Right hindlimb (tissue), 1 donor: ENCODE measurements around the gene LIPC.

Experiments
- DNase-seq: peaks from one replicate; pipeline ENCODE4 v3.0.0-alpha.2; 2018

The LIPC gene

DNA sequence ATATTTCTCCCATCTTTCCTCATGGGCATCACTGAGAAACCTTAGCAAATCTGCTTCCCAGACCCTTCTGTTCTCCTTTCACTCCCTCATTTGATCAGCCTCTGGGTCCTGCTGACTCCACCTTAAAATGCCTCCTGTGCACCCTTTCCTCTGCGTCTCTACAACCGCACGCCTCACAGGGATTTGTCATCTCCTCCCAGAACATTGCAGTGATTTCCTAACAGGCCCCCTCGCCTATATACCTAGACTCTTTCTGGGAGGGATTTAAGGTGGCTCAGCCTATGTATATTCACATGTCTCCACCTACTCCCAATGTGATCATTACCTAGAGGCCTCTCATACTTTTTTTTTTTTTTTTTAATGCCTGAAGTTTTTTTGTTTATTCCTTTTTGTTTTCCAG lies 69.2 kb downstream of the LIPC start:
- no peak for DNase-seq

DNA sequence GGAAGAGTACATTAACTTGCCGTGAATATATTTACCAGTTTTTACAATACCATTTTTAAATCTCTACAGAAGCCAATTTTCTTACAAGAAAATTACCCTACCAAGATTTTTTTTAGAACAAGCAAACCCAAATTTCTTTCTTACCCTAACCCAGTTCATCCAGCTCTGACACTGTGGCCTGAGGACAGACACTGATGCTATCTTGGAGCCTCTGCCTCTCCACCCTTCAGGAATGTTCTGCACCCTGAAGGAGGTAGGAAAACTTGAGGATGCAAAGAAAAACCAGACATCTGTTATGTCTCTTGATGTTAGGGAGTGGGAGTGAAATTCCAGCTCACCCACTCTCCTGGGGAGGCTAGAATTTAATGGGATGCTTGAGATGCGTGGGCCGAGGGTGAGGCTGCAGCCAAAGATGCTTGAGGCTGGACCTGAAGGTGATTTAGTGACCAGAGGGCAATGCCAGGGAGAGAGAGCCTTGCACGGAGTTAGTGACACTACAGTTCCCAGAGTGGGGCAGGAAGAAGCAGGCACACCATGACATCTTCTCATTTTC lies 69.9 kb downstream of the LIPC start:
- DNase-seq, result no peak

DNA sequence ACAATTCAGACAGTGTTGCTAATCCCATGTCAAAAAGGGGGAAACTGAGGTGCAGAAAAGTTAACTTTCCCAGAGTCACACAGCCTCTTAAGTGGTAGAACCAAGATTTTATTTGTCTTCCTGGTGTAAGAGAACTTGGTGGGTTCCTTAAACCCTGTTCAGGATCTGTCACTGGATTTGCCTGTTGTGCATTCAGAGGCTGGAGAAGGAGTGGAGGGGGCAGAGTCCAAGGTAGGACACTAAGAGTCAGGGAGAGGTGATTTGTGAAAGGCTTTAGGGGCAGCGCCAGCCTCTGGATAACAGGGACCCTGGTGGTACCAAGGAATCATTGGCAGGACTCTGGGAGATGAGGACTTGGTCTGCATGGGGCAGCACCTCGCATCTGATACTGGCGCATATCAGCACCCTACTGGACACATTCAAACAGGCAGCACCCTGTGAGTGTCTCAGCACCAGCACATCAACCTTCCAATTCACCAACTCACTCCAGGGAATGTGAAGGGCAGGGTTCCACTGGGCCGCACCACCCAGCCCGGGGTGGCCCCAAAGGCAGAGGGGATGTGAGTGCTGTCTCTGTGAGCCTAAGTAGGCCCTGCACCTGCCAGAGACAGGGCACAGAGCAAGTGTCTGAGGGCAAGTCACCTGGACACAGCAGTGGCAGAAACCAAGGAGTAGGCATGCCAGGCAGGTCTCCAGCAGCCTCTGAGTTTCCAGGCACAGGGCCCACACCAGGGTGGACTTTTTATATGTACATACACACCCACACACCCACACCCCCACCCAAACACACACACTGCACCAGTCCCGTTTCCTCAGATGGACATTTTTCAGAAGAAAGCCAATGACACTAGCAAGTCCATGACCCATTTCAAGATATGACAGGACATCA lies 71.6 kb downstream of the LIPC start:
- DNase-seq, result no peak

GRCh38 chr15:58504674-58505234 lies 73.0 kb downstream of the LIPC start:
- no peak for DNase-seq

DNA sequence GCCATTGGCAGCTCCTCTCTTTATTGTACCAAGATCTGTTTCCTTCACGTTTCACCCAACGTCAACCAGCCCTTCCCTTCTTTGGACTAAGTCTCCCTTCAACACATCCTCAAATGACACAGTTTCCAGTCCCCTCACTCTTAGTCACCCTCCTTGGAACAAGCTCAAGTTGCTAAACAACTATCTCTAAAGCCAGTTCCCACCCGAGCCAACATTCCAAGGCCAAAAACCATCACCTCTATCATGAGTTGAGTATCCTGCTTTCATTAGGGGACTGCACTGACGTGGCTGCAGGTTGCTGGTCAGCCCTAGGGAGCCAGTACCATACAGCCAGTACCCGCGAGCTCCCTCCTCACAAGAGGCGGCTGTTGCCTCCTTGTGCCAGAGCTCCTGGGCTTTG lies 73.8 kb downstream of the LIPC start:
- DNase-seq, result no peak

GRCh38 chr15:58506064-58506490 lies 74.3 kb downstream of the LIPC start:
- DNase-seq, result no peak

DNA sequence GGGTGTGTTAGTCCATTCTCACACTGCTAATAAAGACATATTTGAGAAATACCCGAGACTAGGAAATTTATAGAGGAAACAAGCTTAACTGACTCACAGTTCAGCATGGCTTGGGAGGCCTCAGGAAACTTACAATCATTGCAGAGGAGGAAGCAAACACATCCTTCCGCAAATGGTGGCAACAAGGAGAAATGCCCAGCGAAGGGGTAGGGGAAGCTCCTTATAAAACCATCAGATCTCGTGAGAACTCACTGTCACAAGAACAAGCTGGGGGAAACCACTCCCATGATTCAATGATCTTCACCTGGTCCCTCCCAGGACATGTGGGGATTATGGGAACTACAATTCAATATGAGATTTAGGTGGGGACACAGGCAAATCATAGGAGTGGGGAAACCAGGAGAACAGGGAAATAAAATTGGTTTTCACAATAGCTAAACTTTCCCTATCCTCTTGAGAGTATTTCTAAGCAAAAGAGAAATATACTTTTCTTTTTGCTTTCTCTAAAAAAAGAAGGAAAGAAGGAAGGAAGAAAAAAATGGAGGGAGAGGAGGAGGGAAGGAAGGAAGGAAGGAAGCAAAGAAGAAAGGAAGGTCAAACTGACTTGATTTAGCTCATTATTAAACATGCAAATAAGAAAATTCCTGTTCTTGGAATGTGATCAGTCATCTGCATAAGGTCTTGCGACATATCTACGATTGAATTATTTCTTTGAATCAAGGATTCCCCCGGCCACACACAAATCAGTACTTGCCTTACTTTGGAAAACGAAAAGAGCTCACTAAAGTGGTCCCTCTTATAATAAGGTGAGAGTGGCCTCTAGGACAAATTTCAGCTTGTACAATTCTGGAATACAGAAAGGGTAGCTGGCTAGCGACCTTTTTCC lies 75.2 kb downstream of the LIPC start:
- DNase-seq, result no peak

- DNase-seq, result no peak
Observed at GRCh38 chr15:58509556-58509955, 77.8 kb downstream of the LIPC start.

DNA sequence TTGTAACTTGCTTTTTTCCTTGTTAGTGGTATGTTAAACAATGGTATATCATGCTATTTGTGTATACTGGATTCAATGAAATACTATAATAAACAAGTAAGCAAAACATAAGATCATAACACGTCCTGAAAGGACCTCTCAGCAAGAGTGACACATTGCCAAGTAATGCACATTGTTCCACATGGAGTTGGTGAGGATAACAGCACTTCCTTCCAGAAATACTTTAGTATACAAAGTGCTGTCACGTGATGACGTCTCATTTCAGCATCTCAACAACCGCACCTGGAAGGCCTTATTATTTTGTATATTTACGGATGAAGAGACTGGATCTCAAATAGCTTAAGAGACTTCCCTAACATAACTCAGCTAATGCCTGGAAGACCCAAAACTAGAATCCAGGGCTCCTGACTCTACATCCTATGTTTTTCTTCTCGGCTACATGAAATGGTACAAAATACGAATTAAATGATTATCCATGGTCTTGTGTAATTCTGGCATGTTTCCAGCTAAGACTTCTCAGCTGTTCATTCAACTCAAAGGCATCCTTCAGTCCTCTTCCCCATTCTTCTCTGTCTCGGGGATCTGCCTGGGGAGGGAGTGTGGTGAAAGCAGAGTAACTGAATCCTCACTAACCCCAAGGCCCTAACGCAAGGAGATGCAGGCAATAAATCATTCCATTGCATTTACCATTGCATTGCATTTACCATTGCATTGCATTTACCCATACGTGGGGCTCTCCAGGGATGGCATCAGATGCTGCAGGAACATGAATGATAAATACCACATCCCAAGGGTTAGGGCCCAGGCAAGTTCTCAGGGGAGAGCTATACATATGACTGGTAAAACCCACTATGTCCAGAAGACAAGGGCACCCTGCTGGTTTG lies 79.2 kb downstream of the LIPC start:
- DNase-seq, result no peak

GRCh38 chr15:58511599-58511987 lies 79.8 kb downstream of the LIPC start:
- no peak for DNase-seq

GRCh38 chr15:58512522-58512921 lies 80.7 kb downstream of the LIPC start:
- no peak for DNase-seq

DNA sequence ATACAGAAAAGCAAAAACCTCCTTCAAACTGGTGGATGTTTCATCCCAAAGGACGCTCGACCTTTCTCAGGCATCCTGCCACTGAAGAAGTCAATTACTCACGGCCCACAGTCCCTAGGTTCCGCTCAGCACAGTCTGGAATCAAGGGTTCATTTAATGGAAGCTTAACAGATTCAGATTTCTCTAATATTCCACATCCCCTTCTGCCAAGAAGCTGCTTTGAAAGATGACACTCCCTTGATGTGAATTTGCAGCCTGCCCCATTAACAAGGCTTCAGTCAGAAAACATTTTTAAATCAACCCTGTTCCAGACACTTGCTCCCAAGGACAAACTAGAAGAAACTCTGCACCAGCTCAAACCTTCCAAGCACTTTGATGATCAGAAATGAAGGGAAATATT lies 81.2 kb downstream of the LIPC start:
- no peak for DNase-seq

DNA sequence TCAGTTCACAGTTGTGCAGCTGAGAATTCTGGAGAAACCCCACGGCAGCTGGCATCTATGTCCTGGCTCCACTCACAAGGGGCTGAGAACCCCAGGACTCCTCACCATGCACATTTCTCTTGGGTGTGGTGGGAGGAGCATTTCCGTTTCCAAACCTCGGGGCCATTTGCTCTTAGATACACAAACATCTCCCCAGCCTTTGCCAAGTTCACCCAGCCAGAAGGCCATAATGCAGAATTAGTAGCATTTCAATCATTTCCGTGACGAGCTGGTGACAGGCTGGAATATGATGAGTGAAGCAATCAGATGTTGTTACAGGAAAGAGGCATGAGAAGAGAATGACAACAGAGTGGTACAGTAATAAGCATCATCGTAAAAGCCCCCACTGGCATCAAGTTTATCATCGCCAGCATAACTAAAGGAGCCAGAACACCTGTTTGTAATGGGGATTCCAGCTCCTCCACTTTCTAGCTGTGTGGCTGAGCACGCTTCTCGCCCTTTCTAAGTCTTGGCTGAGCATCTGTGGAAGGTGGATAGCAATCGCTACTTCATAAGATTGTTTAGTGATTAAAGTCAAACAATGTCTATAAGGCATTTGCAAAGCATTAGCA lies 82.0 kb downstream of the LIPC start:
- no peak for DNase-seq

DNA sequence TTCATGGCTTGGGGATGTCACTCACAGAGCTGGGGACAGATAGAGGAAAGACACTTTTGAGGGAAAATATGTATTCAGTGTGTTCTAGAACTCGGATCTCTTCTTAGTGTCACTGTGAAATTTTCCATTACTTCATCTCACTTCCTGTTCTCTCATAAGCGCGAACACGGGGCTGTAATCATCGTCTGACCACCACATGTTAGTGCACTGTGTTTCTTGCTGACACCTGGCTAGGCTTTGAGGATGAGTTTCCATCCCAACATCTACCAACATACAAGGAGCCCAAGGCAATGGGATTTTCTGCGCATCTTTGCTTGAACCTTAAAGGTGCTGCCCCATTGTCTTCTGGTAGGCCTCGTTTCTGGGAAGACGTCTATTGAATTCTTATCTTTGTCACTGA lies 84.0 kb downstream of the LIPC start:
- DNase-seq, result no peak

GRCh38 chr15:58517252-58517681 lies 85.5 kb downstream of the LIPC start:
- DNase-seq, result no peak

- DNase-seq, result no peak
Observed at GRCh38 chr15:58517682-58518525, 86.1 kb downstream of the LIPC start.

GRCh38 chr15:58518626-58519025 lies 86.8 kb downstream of the LIPC start:
- DNase-seq, result no peak

DNA sequence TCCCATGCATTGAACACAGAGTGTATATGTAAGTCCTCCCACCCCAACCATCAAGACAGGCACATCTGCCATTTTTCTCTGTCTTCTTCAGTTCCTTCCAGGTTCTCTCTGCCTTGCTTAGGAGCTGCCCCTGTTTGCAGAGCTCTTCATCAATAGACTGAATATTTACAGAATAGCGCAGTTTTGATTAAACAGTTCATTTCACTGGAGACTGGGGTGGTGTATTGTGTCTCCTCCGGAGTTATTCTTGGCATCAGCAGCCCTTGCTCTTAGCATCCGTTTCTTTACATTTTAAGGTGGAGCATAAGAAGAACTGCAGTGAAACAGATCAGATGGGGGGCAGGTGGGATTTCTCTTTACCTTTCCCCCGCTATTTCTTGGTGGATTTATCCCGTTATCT lies 87.7 kb downstream of the LIPC start:
- no peak for DNase-seq

- no peak for DNase-seq
Observed at GRCh38 chr15:58520464-58520863, 88.7 kb downstream of the LIPC start.

DNA sequence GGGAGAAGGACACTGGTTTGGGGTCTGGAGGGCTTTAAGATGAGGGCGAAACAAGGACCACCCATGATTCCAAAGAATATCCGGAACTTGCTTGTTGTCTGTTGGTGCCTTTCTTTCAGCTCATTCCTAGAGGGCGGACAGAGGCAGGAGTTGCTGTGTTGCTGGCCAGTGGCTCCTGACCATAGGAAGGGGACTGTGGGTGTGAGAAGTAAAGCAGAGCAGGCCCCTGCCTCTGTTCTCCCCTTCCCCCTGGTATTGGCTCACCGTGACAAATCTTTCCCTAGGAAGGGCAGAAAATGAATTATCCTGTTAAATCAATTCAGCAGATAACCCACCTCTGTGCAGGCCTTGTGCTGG lies 89.1 kb downstream of the LIPC start:
- DNase-seq, result no peak
